Naive B cell (primary cell): ENCODE measurements around the gene RFXAP. TPM values are rescaled to one million over a fixed set of nuclear protein-coding genes. Genes with fewer than 3 reads are reported as not detected.

Experiments used
- ATAC-seq, 2 donors: fragments of 150-1000 bp; cut with Tn5 transposase; 2 replicates each; pipeline ENCODE4 v1.10.0; 2021; ENCODE audit warnings: low read depth in 2 of 2, mild to moderate bottlenecking in 2 of 2, moderate library complexity in 2 of 2
- DNase-seq: peaks from one replicate; pipeline ENCODE4 v3.0.0; 2022
- H3K27ac Mint-ChIP-seq, 6 donors: one replicate each; pipeline ENCODE4 v1.8.0; 2020 to 2022; ENCODE audit warnings: mild to moderate bottlenecking in 6 of 6, mixed read lengths in 6 of 6, moderate library complexity in 5 of 6, inconsistent platforms in 2 of 6
- H3K27me3 Mint-ChIP-seq, 3 donors: one replicate each; pipeline ENCODE4 v1.8.0; 2021 to 2022; ENCODE audit warnings: mixed read lengths in 3 of 3, mild to moderate bottlenecking in 1 of 3
- H3K36me3 Mint-ChIP-seq, 2 donors: one replicate each; pipeline ENCODE4 v1.8.0; 2020 to 2022; ENCODE audit warnings: mixed read lengths in 2 of 2, inconsistent platforms in 1 of 2, mild to moderate bottlenecking in 1 of 2
- H3K4me1 Mint-ChIP-seq, 3 donors: one replicate each; pipeline ENCODE4 v1.8.0; 2020 to 2022; ENCODE audit warnings: mixed read lengths in 3 of 3, inconsistent platforms in 1 of 3, mild to moderate bottlenecking in 1 of 3, moderate library complexity in 1 of 3
- H3K4me3 Mint-ChIP-seq, 8 donors: one replicate each; pipeline ENCODE4 v1.8.0; 2020 to 2022; ENCODE audit warnings: mild to moderate bottlenecking in 8 of 8, mixed read lengths in 8 of 8, moderate library complexity in 8 of 8, inconsistent platforms in 2 of 8
- H3K9me3 Mint-ChIP-seq, 7 donors: one replicate each; pipeline ENCODE4 v1.8.0; 2020 to 2022; ENCODE audit warnings: mixed read lengths in 7 of 7, mild to moderate bottlenecking in 5 of 7, inconsistent platforms in 2 of 7, moderate library complexity in 1 of 7
- polyA plus RNA-seq, 6 donors: library from polyadenylated mRNA; unstranded; fragments of 300-500 nt; fragmentation: Illumina TruSeq; gene quantifications; one replicate each; pipeline ENCODE4 v1.2.3, GENCODE V29; 2021; ENCODE audit warnings: low read depth in 6 of 6

RFXAP gene
- polyA plus RNA-seq, 6 donors from 2014 or later, result 3.3 to 10.3 (median 6.1) TPM

DNA sequence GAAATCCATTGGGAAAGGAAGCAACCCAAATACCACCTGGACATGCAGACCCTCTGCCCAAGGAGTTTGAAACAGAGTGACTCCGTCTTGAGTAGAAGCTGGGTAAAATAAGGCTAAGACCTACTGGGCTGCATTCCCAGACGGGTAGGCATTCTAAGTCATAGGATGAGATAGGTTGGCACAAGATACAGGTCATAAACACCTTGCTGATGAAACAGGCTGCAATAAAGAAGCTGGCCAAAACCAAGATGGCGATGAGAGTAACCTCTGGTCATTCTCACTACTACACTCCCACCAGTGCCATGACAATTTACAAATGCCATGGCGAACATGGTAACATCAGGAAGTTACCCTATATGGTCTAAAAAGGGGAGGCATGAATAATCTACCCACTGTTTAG lies 40.2 kb downstream of the RFXAP start:
- H3K27me3 Mint-ChIP-seq, result peaks cover 24 to 34% (median 24%) of the 10 kb centered on the region in 3 donors
- no peaks in the 10 kb centered on the region for H3K36me3 Mint-ChIP-seq
- no peak overlapping the region for H3K4me3 Mint-ChIP-seq
- no peaks in the 10 kb centered on the region for H3K9me3 Mint-ChIP-seq
- H3K4me1 Mint-ChIP-seq, result no peaks in the 10 kb centered on the region
- H3K27ac Mint-ChIP-seq, result no peak overlapping the region
- ATAC-seq, result no peak
- no peak for DNase-seq

DNA sequence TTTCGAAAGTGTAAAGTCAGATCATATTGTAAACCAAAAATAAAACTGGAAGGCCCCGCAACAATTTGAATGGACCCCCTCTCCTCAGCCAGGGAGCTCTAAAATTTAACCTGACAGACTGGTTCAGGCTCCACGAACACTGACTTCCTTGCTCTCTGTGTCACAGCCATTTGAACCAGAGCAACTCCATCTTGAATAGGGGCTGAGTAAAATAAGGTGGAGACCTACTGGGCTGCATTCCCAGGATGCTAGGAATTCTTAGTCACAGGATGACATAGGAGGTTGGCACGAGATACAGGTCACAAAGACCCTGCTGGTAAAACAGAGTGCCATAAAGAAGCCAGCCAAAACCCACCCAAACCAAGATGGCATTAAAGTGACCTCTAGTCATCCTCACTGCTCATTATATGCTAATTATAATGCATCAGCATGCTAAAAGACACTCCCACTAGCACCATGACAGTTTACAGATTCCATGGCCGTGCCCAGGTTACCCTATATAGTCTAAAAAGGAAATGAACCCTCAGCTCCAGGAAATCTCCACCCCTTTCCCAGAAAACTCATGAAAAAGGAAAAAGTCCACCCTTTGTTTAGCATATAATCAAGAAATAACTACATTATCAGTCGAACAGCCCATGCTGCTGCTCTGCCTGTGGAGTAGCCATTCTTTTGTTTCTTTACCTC lies 43.1 kb downstream of the RFXAP start:
- H3K36me3 Mint-ChIP-seq, result no peaks in the 10 kb centered on the region
- H3K4me1 Mint-ChIP-seq, result no peaks in the 10 kb centered on the region
- no peak overlapping the region for H3K4me3 Mint-ChIP-seq
- no peak overlapping the region for H3K27ac Mint-ChIP-seq
- H3K27me3 Mint-ChIP-seq, result peaks cover 31 to 42% (median 33%) of the 10 kb centered on the region in 3 donors
- ATAC-seq (no peak), DNase-seq (no peak)
- no peaks in the 10 kb centered on the region for H3K9me3 Mint-ChIP-seq

DNA sequence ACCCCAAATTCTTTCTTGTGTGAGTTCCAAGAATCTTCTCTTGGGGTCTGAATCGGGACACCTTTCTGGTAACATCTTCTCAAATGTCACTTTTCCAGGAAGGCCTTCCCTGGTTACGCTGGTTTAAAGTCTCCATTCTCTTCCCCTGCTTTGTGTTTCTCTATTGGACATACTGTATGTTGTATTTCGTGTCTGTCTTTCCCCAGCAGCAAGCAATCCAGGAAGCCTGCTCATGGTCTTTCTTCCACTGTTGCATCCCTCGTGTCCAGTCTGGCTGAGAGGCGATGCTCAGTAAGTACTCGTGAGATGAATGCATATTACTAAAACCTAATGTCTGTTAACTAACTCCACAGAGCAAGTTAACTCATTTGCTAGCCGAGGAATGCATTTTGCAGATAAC lies 43.7 kb downstream of the RFXAP start:
- Mint-ChIP-seq H3K4me3 (no peak overlapping the region), H3K4me1 (no peaks in the 10 kb centered on the region), H3K9me3 (no peaks in the 10 kb centered on the region), H3K27ac (no peak overlapping the region), H3K36me3 (no peaks in the 10 kb centered on the region), H3K27me3 (peaks cover 26 to 42% (median 33%) of the 10 kb centered on the region in 3 donors)
- ATAC-seq (no peak), DNase-seq (no peak)

DNA sequence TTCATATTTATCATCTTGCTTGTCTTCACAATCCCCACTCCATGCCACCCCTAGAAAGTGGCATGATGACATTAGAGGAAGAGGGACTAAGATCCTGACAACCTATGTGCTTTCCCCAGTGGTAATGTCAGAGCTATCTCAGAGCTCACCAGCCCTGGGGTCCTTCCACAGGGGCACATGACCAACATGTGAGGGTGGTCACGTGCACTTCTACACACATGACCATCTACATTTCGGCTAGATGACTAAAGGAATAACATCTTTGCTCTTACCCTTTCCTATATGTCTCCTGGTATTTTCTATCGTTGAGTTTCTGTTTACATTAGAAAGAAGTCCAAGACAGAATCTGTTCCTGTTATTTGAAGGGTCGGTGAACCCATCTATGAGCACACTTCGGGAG lies 46.2 kb downstream of the RFXAP start:
- H3K27ac Mint-ChIP-seq, result no peak overlapping the region
- no peak for ATAC-seq
- no peaks in the 10 kb centered on the region for H3K9me3 Mint-ChIP-seq
- H3K4me3 Mint-ChIP-seq, result no peak overlapping the region
- DNase-seq, result no peak
- H3K4me1 Mint-ChIP-seq, result no peaks in the 10 kb centered on the region
- peaks cover 30 to 41% (median 36%) of the 10 kb centered on the region in 3 donors for H3K27me3 Mint-ChIP-seq
- H3K36me3 Mint-ChIP-seq, result no peaks in the 10 kb centered on the region

DNA sequence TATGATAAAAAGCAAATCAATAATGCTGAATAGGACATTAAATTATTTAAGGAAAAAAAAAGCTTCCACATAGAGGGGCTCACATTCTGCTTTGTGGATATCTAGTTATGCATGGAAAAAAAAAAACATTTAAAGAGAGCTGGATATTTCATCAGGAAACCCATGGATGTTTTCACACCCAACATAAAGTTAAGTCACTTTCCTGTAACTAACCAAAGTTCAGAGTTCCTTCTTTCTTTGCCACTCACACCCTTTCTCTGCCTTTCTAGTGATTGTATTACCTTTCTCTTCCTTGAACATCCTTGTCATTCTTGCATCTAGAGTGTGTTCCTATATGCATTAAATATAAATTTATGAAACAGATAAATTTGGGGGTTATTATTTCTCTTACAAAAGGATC lies 47.2 kb downstream of the RFXAP start:
- no peak for DNase-seq
- H3K4me3 Mint-ChIP-seq, result no peak overlapping the region
- H3K27ac Mint-ChIP-seq, result no peak overlapping the region
- H3K9me3 Mint-ChIP-seq, result no peaks in the 10 kb centered on the region
- ATAC-seq, result no peak
- H3K4me1 Mint-ChIP-seq, result no peaks in the 10 kb centered on the region
- no peaks in the 10 kb centered on the region for H3K36me3 Mint-ChIP-seq
- H3K27me3 Mint-ChIP-seq, result peaks cover 26 to 41% (median 41%) of the 10 kb centered on the region in 3 donors

DNA sequence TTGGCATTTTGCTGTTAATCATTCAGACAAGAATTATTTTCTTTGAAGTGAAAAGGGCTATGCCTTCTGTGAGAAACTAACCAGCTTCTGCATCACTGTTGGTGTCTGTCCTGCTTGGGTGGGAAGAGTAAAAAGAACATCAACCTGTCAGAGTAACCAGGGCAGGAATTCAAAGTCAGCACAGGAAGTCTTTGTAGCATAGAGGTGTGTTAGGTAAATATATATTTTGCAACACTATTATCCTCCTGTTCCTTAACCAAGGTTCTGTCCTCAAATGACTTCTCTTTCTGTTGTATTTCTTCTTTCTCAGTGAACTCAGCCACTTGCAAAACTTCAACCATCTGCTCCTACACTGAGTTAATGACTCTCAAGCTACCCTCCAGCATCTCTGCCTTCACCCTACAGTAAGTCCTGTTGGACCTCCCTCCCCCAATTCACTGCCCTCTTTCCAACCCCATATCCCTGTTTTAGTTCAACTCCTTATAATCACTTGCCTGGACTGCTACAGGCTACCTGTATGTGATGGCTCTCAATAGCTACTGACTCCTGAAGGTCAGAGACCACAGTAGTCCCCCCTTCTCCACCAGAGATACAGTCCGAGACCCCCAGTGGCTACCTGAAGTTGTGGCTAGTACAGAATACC lies 51.1 kb downstream of the RFXAP start:
- Mint-ChIP-seq H3K4me1 (no peaks in the 10 kb centered on the region), H3K4me3 (no peak overlapping the region), H3K27ac (no peak overlapping the region), H3K27me3 (peaks cover 16 to 24% (median 23%) of the 10 kb centered on the region in 3 donors), H3K9me3 (no peaks in the 10 kb centered on the region), H3K36me3 (no peaks in the 10 kb centered on the region)
- DNase-seq, result no peak
- ATAC-seq, result no peak

DNA sequence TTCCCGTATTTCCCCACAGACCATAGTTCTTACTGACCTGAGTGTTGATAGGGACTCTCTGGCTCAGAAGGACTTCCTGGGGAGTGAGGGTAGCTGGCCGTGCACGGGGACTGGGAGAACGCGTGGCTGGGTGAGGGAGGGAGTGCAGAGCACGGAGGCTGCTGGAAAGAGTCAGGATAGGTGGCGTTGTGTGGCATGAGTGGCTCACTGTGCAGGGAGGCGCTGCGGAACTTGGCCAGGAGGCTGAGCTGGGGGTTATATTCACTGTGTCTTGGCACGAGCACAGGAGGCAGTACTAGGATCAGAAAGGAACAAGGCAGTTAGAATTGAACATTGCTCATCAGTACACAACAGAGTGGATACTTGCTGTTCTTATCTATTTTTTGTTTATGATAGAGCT lies 53.6 kb downstream of the RFXAP start:
- H3K4me1 Mint-ChIP-seq, result no peaks in the 10 kb centered on the region
- H3K27ac Mint-ChIP-seq, result peak overlapping the region in 1 of 6 donors; percentile 6
- H3K9me3 Mint-ChIP-seq, result no peaks in the 10 kb centered on the region
- H3K27me3 Mint-ChIP-seq, result peaks cover 11 to 19% (median 16%) of the 10 kb centered on the region in 3 donors
- ATAC-seq (no peak), DNase-seq (no peak)
- no peaks in the 10 kb centered on the region for H3K36me3 Mint-ChIP-seq
- H3K4me3 Mint-ChIP-seq, result no peak overlapping the region

DNA sequence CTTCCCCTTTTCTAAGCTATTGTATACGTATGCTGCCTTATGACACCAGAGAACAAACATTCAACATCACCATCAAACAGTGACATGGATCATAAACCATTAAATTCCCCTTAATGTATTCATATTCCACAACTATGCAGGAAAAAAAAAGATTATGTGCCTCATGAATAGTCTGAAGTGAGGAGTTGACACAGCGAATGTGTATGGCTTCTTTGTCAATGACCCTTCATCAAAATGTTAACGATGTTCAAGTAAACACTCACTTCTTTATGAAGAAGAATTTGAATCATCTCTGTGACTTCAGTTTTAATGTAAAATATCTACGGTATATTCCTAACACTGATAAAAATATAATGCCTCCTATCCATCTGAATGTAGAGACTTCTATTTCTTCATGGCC lies 56.4 kb downstream of the RFXAP start:
- Mint-ChIP-seq H3K9me3 (no peaks in the 10 kb centered on the region), H3K27ac (no peak overlapping the region), H3K36me3 (no peaks in the 10 kb centered on the region), H3K27me3 (peaks cover 7 to 29% (median 23%) of the 10 kb centered on the region in 3 donors), H3K4me3 (no peak overlapping the region), H3K4me1 (no peaks in the 10 kb centered on the region)
- ATAC-seq (no peak), DNase-seq (no peak)

DNA sequence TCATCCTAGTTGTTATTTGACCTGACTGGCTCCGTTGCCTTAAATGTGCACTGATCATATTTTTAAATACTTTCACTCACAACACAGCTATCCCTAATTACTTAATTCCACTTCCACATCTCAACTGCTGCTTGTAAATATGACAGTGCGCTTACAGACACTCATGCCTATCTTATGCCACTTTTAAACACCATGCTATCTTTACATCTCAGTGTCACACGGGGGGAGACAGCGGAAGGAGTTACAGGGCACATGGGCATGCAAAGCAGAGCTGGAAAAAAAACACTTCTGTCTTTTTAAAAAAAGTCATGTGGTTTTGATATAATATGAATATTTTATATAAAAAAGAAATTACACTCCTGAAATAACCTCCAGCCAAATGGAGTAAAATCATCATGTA lies 56.9 kb downstream of the RFXAP start:
- Mint-ChIP-seq H3K27me3 (peaks cover 7 to 28% (median 23%) of the 10 kb centered on the region in 3 donors), H3K27ac (no peak overlapping the region), H3K4me3 (no peak overlapping the region), H3K9me3 (no peaks in the 10 kb centered on the region), H3K36me3 (no peaks in the 10 kb centered on the region), H3K4me1 (no peaks in the 10 kb centered on the region)
- no peak for DNase-seq
- ATAC-seq, result no peak

Other genes starting within 250 kb of the RFXAP start
- not detected for gene SERTM1, start 145.2 kb upstream of the RFXAP start, polyA plus RNA-seq
- gene SMAD9, start 101.0 kb downstream of the RFXAP start, polyA plus RNA-seq, result under 1 TPM in 3 of 6 donors, not detected in 3; 0.07 to 0.09 (median 0.07) TPM
- gene ALG5, start 180.1 kb downstream of the RFXAP start, polyA plus RNA-seq, result 10 to 100 TPM; 52.3 to 66.0 (median 64.6) TPM
- 100 to 1,000 TPM in 1 of 6 donors, 10 to 100 TPM in 5; 66.6 to 137 (median 80.9) TPM for gene EXOSC8, start 181.6 kb downstream of the RFXAP start, polyA plus RNA-seq
- 10 to 100 TPM; 33.2 to 58.8 (median 43.6) TPM for gene SUPT20H, start 240.5 kb downstream of the RFXAP start, polyA plus RNA-seq